Ishikawa (cell line): Measurements from ENCODE around the gene CEP85L.

Source experiments
- CREB1 ChIP-seq: IDR thresholded peaks from 2 replicates; pipeline ENCODE4 v1.6.1; 2012; ENCODE audit warnings: low read depth
- EGR1 ChIP-seq: IDR thresholded peaks from 2 replicates; pipeline ENCODE4 v1.6.1; 2012
- EP300 ChIP-seq: IDR thresholded peaks from 2 replicates; pipeline ENCODE4 v1.6.1; 2012; ENCODE audit warnings: borderline replicate concordance
- NFIC ChIP-seq: IDR thresholded peaks from 2 replicates; pipeline ENCODE4 v1.6.1; 2012
- RAD21 ChIP-seq: IDR thresholded peaks from 2 replicates; pipeline ENCODE4 v1.6.1; 2012; ENCODE audit warnings: low read depth
- TAF1 ChIP-seq: IDR thresholded peaks from 2 replicates; pipeline ENCODE4 v1.6.1; 2012; ENCODE audit warnings: low read depth, mild to moderate bottlenecking
- TEAD4 ChIP-seq: IDR thresholded peaks from 2 replicates; pipeline ENCODE4 v1.6.1; 2012
- YY1 ChIP-seq: IDR thresholded peaks from 2 replicates; pipeline ENCODE4 v1.6.1; 2012; ENCODE audit warnings: low read depth
- ZBTB7A ChIP-seq: IDR thresholded peaks from 2 replicates; pipeline ENCODE4 v1.6.1; 2012; ENCODE audit warnings: low read depth
- TF ChIP-seq, protein P1 (sequence below): IDR thresholded peaks from 2 replicates; pipeline ENCODE4 v1.6.1; 2012; ENCODE audit warnings: low read depth, mild to moderate bottlenecking
- TF ChIP-seq, protein P2 (sequence below): IDR thresholded peaks from 2 replicates; pipeline ENCODE4 v1.6.1; 2012
- TF ChIP-seq, protein P3 (sequence below): IDR thresholded peaks from 2 replicates; pipeline ENCODE4 v1.6.1; 2012

DNA sequence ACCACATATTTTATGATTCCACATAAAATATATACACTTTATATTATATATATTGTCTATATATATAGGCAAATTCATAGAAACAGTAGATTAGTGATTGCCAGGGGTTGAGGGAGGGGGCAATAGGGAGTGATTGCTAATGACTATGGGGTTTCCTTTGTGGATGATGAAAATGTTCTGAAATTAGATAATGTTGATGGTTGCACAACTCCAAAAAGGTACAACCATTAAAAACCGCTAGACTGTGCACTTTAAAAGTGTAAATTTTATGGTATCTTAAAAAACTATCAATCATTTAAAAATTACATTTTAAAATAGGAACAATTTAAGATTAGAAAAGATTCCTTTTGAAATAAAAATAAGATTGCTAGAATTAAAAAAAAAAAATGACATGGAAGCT lies 23.8 kb upstream of the CEP85L start:
- TF ChIP-seq EGR1, result no peak
- no peak for TF ChIP-seq TAF1
- no peak for TF ChIP-seq CREB1
- TF ChIP-seq, protein P1, sequence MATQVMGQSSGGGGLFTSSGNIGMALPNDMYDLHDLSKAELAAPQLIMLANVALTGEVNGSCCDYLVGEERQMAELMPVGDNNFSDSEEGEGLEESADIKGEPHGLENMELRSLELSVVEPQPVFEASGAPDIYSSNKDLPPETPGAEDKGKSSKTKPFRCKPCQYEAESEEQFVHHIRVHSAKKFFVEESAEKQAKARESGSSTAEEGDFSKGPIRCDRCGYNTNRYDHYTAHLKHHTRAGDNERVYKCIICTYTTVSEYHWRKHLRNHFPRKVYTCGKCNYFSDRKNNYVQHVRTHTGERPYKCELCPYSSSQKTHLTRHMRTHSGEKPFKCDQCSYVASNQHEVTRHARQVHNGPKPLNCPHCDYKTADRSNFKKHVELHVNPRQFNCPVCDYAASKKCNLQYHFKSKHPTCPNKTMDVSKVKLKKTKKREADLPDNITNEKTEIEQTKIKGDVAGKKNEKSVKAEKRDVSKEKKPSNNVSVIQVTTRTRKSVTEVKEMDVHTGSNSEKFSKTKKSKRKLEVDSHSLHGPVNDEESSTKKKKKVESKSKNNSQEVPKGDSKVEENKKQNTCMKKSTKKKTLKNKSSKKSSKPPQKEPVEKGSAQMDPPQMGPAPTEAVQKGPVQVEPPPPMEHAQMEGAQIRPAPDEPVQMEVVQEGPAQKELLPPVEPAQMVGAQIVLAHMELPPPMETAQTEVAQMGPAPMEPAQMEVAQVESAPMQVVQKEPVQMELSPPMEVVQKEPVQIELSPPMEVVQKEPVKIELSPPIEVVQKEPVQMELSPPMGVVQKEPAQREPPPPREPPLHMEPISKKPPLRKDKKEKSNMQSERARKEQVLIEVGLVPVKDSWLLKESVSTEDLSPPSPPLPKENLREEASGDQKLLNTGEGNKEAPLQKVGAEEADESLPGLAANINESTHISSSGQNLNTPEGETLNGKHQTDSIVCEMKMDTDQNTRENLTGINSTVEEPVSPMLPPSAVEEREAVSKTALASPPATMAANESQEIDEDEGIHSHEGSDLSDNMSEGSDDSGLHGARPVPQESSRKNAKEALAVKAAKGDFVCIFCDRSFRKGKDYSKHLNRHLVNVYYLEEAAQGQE, result no peak
- no peak for TF ChIP-seq YY1
- TF ChIP-seq TEAD4, result no peak
- TF ChIP-seq, protein P2, sequence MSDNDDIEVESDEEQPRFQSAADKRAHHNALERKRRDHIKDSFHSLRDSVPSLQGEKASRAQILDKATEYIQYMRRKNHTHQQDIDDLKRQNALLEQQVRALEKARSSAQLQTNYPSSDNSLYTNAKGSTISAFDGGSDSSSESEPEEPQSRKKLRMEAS, result no peak
- TF ChIP-seq RAD21, result no peak
- TF ChIP-seq, protein P3, sequence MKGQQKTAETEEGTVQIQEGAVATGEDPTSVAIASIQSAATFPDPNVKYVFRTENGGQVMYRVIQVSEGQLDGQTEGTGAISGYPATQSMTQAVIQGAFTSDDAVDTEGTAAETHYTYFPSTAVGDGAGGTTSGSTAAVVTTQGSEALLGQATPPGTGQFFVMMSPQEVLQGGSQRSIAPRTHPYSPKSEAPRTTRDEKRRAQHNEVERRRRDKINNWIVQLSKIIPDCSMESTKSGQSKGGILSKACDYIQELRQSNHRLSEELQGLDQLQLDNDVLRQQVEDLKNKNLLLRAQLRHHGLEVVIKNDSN, result no peak
- TF ChIP-seq EP300, result no peak
- TF ChIP-seq NFIC, result no peak
- TF ChIP-seq ZBTB7A, result no peak
